Upper lobe of right lung (tissue), 1 donor: ENCODE results near the gene RXFP1. TPM values are rescaled to one million over a fixed set of nuclear protein-coding genes. Genes with fewer than 3 reads are reported as not detected.
"Not testable (repeated sequence)": the region's sequence is repeated elsewhere in the genome, so short reads cannot be mapped to it uniquely, and the experiment has no call there.

ENCODE experiments used
- ATAC-seq: fragments of 200-7000 bp; cut with Tn5 transposase; one replicate; pipeline ENCODE4 v1.9.1; 2020; ENCODE audit warnings: mild to moderate bottlenecking, moderate library complexity
- DNase-seq: peaks from one replicate; pipeline ENCODE4 v3.0.0-alpha.2; 2020
- H3K27ac ChIP-seq: fragments of 200-600 bp; one replicate; pipeline ENCODE4 v1.8.0; 2022
- H3K27me3 ChIP-seq: fragments of 200-600 bp; one replicate; pipeline ENCODE4 v1.8.0; 2022; ENCODE audit warnings: mild to moderate bottlenecking
- H3K36me3 ChIP-seq: fragments of 200-600 bp; one replicate; pipeline ENCODE4 v1.8.0; 2022
- H3K4me1 ChIP-seq: fragments of 200-600 bp; one replicate; pipeline ENCODE4 v1.8.0; 2022
- H3K4me3 ChIP-seq: fragments of 200-600 bp; one replicate; pipeline ENCODE4 v1.8.0; 2022; ENCODE audit warnings: mild to moderate bottlenecking
- H3K9me3 ChIP-seq: fragments of 200-600 bp; one replicate; pipeline ENCODE4 v1.8.0; 2022
- intact Hi-C: fragments of 100-400 bp; cut with DNase I; formaldehyde crosslinking; loops from one replicate; pipeline ENCODE4 v1.11.0; 2022
- total RNA-seq: library from RNA; stranded (reverse); fragmentation: NEBNext Ultra II Directional; extraction: Animal tissue kit (Norgen Biotek cat#: 25700); gene quantifications from one replicate; pipeline ENCODE4 v1.2.1, GENCODE V29; 2021
- TF ChIP-seq, protein P1 (sequence below): fragments of 200-600 bp; IDR thresholded peaks from one replicate; pipeline ENCODE4 v1.8.0; 2022; ENCODE audit warnings: antibody characterized with exemption
- donor health status: DM: no; HTN: yes; CAD: no; lungs with severe emphysema.

Gene RXFP1
- total RNA-seq, 1 donor from 2014 or later: 7.9 TPM

DNA sequence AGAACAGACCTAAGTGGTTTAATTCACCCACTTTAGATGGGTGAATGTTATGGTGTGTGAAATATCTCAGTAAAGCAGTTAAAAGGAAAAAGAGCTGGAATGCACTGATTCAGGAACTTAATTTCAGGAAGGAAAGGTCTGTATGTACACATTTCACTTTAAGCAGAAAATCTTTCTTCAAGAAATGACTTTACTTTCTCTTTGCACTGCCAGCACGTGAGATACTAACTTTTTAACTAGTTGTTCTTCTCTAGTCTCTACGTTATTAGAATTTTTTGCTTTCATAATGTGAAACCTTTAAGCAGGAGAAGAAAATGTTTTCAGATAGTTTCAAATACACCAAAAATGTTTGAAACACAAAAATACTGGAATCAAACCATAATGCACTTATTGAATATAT is 131.2 kb downstream of the RXFP1 start:
- H3K4me1 ChIP-seq: no peaks in the 10 kb centered on the region
- intact Hi-C loops: no loop called here
- ATAC-seq: no peak
- no peak for DNase-seq
- TF ChIP-seq, protein P1, sequence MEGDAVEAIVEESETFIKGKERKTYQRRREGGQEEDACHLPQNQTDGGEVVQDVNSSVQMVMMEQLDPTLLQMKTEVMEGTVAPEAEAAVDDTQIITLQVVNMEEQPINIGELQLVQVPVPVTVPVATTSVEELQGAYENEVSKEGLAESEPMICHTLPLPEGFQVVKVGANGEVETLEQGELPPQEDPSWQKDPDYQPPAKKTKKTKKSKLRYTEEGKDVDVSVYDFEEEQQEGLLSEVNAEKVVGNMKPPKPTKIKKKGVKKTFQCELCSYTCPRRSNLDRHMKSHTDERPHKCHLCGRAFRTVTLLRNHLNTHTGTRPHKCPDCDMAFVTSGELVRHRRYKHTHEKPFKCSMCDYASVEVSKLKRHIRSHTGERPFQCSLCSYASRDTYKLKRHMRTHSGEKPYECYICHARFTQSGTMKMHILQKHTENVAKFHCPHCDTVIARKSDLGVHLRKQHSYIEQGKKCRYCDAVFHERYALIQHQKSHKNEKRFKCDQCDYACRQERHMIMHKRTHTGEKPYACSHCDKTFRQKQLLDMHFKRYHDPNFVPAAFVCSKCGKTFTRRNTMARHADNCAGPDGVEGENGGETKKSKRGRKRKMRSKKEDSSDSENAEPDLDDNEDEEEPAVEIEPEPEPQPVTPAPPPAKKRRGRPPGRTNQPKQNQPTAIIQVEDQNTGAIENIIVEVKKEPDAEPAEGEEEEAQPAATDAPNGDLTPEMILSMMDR: no peak
- H3K27ac ChIP-seq: no peak overlapping the region
- no peaks in the 10 kb centered on the region for H3K9me3 ChIP-seq
- H3K4me3 ChIP-seq: no peak overlapping the region
- no peaks in the 10 kb centered on the region for H3K27me3 ChIP-seq
- no peaks in the 10 kb centered on the region for H3K36me3 ChIP-seq

DNA sequence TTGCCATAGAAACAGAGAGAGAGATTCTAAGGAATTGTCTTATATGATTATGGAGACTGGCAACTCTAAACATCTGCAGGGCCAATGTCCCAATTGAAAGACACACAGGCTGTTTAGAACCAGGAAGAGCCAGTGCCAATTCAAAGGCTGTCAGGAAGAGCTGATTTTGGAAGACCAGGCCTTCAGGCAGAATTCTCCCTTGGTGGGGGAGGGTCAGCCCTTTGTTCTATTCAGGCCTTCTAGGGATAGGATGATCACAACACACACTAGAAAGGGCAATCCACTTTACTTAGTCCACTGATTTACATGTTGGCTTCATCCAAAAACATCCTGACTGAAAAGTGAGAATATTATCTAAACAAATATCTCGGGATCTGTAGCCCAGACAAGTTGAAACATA is 134.8 kb downstream of the RXFP1 start:
- H3K4me3 ChIP-seq: no peak overlapping the region
- H3K27me3 ChIP-seq: no peaks in the 10 kb centered on the region
- H3K36me3 ChIP-seq: no peaks in the 10 kb centered on the region
- TF ChIP-seq, protein P1: no peak
- no peak for ATAC-seq
- no peaks in the 10 kb centered on the region for H3K9me3 ChIP-seq
- H3K27ac ChIP-seq: no peak overlapping the region
- no peak for DNase-seq
- no peaks in the 10 kb centered on the region for H3K4me1 ChIP-seq
- intact Hi-C loops: no loop called here

DNA sequence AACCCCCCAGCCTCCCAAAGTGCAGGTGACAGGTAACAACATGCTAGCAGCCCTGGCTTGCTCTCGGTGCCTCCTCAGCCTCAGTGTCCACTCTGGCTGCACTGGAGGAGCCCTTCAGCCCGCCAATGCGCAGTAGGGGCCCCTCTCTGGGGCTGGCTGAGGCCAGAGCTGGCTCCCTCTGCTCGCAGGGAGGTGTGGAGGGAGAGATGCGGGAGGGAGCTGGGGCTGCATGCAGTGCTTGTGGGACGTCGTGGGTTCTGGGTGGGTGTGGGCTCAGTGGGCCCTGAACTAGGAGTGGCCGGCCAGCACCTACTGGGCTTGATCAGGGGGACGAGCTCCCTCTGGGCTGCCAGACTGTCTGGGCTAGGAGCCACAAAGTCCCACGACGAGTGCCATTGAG is 135.6 kb downstream of the RXFP1 start:
- H3K4me1 ChIP-seq: no peaks in the 10 kb centered on the region
- DNase-seq (no peak), ATAC-seq (no peak)
- H3K4me3 ChIP-seq: no peak overlapping the region
- TF ChIP-seq, protein P1: no peak
- no peaks in the 10 kb centered on the region for H3K9me3 ChIP-seq
- intact Hi-C loops: no loop called here
- H3K36me3 ChIP-seq: no peaks in the 10 kb centered on the region
- H3K27ac ChIP-seq: no peak overlapping the region
- no peaks in the 10 kb centered on the region for H3K27me3 ChIP-seq

DNA sequence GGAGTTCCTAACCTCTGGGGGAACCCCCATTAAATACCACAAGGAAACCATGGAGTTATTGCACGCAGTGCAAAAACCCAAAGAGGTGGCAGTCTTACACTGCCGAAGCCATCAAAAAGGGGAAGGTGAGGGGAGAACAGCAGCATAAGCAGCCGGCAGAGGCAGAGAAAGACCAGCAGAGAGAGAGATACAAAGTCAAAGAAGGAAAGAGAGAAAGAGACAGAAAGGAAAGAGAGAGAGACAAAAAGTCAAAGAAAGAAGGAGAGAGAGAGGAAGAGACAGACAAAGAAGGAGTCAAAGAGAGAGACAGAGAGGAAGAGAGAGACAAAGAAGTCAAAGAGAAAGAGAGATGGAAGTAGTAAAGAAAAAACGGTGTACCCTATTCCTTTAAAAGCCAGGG is 141.6 kb downstream of the RXFP1 start:
- DNase-seq, ATAC-seq, H3K36me3 ChIP-seq, H3K27me3 ChIP-seq, H3K4me3 ChIP-seq, H3K4me1 ChIP-seq, H3K9me3 ChIP-seq, intact Hi-C loops, H3K27ac ChIP-seq: not testable (repeated sequence)

DNA sequence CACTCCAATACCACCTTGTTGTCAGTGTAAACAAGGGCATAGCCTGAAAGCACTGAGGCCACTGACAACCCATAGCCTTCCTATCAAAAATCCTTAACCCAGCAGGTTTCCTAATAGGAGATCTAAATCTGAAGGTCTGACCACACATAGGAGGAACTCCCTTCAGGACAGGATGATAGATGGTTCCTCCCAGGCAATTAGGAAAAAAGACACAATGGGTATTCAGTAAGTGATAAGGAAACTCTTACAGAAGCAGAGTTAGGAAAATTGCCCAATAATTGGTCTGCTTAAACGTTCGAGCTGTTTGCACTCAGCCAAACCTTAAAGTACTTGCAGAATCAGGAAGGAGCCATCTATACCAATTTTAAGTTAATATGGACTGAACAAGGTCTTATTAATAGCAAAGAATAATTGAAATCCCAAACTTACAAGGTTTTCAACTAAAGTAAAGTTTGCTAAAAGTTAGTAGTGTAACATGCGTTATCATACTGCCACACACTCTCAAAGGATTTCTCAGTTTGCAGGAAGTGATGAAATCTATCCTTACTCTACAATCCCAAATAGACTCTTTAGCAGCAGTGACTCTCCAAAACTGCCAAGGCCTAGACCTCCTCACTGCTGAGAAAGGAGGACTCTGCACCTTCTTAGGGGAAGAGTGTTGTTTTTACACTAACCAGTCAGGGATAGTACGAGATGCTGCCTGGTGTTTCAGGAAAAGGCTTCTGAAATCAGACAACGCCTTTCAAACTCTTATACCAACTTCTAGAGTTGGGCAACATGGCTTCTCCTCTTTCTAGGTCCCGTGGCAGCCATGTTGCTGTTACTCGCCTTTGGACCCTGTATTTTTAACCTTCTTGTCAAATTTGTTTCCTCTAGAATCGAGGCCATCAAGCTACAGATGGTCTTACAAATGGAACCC is 142.3 kb downstream of the RXFP1 start:
- H3K27ac ChIP-seq, intact Hi-C loops, DNase-seq: not testable (repeated sequence)

DNA sequence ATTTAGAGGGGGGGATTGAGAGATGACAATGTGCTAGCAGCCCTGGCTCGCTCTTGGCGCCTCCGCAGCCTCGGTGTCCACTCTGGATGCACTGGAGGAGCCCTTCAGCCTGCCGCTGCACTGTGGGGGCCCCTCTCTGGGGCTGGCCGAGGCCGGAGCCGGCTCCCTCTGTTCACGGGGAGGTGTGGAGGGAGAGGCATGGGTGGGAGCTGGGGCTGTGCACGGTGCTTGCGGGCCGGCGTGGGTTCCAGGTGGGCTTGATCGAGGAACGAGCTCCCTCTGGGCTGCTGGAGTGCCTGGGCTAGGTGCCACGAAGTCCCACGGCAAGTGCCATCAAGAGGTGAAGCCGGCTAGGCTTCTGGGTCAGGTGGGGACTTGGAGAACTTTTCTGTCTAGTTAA is 143.1 kb downstream of the RXFP1 start:
- Histone ChIP-seq H3K27ac (no peak overlapping the region), H3K9me3 (no peaks in the 10 kb centered on the region), H3K36me3 (no peaks in the 10 kb centered on the region), H3K4me1 (no peaks in the 10 kb centered on the region), H3K4me3 (no peak overlapping the region), H3K27me3 (no peaks in the 10 kb centered on the region)
- DNase-seq (no peak), ATAC-seq (no peak)
- intact Hi-C loops: no loop called here
- TF ChIP-seq, protein P1: no peak

More for the DNA sequence above, 142.3 kb downstream of the RXFP1 start:
- H3K36me3 ChIP-seq, ATAC-seq, H3K9me3 ChIP-seq, H3K27me3 ChIP-seq, H3K4me1 ChIP-seq, H3K4me3 ChIP-seq: not testable (repeated sequence)
